DLD1 (cell line): ENCODE measurements around the gene SEMA6A.

ENCODE experiments used
- in situ Hi-C: cut with HindIII; loops from 2 replicates; pipeline ENCODE4 v1.10.0; 2017; ENCODE audit warnings: low sequenced_read_pairs

Gene SEMA6A

DNA sequence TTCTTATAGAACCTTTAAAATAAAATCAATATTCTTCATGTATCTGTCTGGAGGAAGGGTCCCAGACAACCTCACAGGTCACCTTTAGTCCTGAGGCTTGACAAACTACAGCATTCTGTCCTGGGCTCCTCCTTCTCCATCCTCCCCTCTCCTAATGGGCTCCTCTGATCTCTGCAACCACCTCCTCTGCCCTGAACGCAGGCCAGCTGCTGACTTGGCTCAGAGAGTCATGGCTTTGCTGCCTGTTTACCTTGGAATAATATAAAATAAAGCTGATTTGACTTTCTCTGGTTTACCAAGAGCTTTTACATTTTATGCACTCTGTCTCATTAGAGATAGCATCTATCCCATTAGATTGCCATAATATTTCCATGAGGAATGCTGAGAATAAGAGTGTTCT, 159.4 kb downstream of the SEMA6A start:
- in situ Hi-C loops, result no loop called here

- in situ Hi-C loops, result no loop called here
These were observed 163.5 kb downstream of the SEMA6A start for GRCh38 chr5:116411101-116411571.

GRCh38 chr5:116410336-116410890, 164.2 kb downstream of the SEMA6A start:
- in situ Hi-C loops, result no loop called here

DNA sequence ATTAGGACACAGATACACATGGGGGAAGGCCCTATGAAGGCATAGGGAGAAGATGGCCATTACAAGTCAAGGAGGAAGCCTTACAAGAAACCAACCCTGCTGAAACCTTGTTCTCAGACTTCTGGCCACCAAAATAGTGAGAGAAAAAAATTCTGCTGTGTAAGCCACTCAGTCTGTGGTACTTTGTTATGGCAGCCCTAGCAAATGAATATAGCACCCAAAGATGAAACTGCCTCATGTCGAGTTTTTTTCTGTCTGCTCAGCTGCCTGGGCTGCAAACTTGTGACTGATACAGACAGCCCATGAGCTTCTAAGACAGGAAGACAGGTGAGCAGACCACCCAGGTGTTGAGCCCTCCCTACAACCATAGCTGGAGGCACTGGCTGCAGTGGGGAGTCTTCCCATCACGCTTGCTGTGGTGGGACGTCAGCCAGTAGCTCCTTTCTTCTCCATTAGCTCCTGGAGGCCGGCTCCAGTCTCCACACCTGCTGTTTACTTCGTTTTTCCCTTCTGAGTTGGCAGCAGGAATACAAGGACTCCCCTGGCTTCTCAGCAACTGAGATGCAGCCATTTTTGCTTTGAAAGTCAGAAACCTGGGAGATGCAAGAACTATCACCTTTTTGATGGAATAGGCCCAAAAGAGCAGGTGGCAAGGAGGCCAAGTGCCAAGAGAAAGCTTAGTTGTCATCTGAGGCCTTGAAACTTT, 164.9 kb downstream of the SEMA6A start:
- in situ Hi-C loops, result no loop called here

- in situ Hi-C loops, result no loop called here
These were observed 168.1 kb downstream of the SEMA6A start for GRCh38 chr5:116406306-116407041.

- in situ Hi-C loops, result no loop called here
These were observed 169.8 kb downstream of the SEMA6A start for GRCh38 chr5:116404792-116405191.

- in situ Hi-C loops, result no loop called here
These were observed 170.6 kb downstream of the SEMA6A start for GRCh38 chr5:116404016-116404415.

DNA sequence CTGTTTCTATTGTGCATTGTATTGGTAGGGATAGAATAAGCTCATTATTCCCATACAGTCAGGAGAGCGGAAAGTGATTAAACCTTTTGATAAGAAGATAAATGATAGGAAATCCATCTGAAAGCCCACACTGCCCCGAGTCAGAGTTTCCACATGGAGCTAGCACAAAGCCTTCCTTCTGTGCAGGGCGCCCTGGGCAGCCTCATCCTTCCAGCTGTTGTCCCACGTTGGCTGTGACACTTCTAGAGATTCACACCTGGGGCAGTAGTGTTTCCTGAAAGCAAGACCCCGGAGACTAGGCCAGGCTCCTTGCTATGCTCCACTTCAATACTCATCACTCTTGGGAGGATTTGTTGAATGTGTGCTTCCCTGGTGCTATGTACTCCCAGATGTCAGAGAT, 172.4 kb downstream of the SEMA6A start:
- in situ Hi-C loops, result no loop called here

DNA sequence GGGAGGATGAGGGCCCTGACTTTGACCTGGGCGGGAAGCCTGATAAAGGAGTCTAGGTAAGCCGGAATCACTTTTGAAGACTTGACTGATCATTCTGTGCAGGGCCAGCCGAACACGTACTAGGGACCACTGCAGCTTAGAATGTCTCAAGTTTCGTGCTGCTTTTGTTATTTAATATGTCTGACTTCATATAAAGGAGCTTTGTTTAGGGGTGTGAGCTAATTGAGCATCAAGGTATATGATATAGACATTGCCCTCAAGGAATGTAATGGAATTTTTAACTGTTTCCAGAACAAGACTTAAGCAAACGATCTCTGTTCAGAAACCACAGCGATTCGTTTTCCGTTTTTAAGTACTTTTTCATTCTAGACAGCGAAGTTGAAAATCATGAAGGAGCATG, 173.0 kb downstream of the SEMA6A start:
- in situ Hi-C loops, result no loop called here

DNA sequence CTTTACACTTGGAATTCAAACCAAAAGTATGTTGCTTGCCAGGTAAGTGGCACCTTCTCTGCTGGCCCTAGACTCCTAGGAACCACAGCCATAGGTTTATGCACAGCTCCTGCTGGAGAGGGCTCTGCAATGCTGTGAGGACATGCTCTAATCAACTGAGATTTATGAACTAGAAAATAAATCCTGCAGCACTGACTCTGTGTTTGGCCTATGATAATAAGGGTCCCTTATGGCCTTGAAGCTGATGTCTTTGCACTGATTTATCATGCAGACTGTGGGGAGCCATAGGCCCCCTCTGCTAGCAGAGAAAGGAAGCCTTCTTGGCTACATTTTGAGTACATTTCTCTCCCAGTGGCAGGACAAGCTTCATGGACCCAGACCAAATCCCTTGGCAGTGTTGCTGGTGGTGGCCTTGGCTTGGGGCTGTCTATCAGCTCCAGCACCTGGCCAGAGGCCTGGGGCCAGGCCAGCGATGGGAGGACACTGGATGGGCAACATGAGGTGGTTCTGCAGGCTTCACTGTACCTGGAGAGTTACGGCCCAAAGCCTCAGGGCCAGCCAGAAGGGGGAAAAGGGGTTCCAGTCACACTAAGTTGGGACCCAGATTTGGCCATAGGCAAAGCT, 178.0 kb downstream of the SEMA6A start:
- in situ Hi-C loops, result no loop called here

DNA sequence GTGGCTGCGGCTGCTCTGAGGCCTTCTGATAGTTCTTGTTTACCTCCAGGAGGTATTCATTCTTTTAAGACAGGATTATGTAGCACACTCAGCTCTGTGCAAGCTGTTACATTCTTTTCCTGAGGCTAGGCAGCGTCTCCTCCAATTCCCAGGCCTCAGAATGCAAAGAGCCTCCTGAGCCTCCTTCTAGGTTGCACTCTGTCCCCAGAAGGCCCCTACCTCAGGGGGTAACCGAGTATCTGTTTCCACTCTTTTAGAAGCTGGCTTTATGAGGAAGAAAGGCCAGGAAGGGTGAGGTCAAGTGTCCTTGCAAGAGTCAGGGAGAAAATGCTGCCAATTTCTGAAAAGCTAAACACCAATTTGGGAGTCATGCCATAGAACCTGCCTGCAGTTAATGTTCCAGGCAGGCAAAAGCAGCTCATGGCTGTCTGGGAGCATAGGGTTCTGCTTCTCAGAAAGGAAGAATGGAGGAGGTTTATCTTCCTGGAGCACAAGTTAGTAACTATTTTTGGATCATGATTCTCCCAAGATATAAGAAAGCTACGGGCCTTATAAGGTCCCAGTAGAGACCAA, 178.9 kb downstream of the SEMA6A start:
- in situ Hi-C loops, result no loop called here

GRCh38 chr5:116395226-116395625, 179.4 kb downstream of the SEMA6A start:
- in situ Hi-C loops, result no loop called here

DNA sequence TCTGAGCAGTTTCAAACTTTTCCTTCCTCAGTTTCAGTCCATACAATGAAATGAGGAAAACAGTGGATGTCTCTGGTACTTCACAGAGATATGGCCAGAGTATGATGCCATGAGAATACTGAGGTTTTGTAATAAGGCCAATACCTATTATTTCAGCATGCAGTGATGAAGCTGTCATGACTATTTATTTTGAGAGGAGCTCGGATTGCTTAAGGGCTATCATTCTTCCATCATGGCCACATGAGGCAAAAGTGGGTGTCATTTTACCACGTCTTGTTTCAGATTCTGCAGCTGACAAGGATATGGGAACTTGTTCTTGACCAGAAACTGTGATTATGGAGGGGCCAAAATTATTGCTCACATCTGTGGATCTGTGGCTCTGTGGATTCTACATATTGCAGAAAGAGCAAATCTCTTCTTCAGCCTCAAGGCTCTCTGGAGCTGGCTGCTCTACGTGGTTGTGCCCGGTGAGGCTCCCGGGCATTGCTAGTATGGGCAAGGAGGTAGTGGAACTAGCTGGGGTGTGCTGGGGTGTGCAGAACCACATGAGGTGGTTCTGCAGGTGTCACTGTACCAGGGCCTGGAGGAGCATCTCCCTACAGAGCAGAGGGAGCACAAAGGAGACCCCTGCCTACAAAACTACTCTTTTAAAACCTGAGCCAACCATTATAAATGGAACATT, 180.3 kb downstream of the SEMA6A start:
- in situ Hi-C loops, result no loop called here
